HCT116 (cell line): ENCODE measurements around the gene GPHN. TPM values are rescaled to one million over a fixed set of nuclear protein-coding genes. Genes with fewer than 3 reads are reported as not detected.
A peak's percentile ranks its signal among the peaks of the same experiment; 100 is the strongest.

Experiments
- ATAC-seq: fragments of 200-7000 bp; cut with Tn5 transposase; 2 replicates; pipeline ENCODE4 v1.9.1; 2020; ENCODE audit warnings: mild to moderate bottlenecking, moderate library complexity
- BruUV-seq: library from RNA; stranded (reverse); fragments of 400-500 nt; replicated peaks from 2 replicates; lab custom pipeline; 2021; lab: Mats Ljungman, UMichigan
- CTCF ChIA-PET: fragments of 300-600 bp; sonication (Branson Sonifier 250); formaldehyde crosslinking; loops from one replicate; lab custom pipeline; 2021; ENCODE audit warnings: antibody characterized with exemption; lab: Charles Lee
- POLR2A ChIA-PET: fragments of 300-600, 350-600 bp; sonication (Branson Sonifier 250); formaldehyde crosslinking; loops from one replicate; lab custom pipeline; 2021; ENCODE audit warnings: antibody characterized with exemption; lab: Charles Lee
- RAD21 ChIA-PET, 2 experiments: fragments of 300-600 bp; sonication (Branson Sonifier 250); formaldehyde crosslinking; loops; one replicate each; lab custom pipeline; 2023; ENCODE audit warnings: low total read pairs in 2 of 2; ENCODE audit not compliant: uncharacterized antibody in 2 of 2, unreplicated experiment in 2 of 2, low non-redundant PET in 1 of 2; lab: Charles Lee
- DNase-seq: peaks from one replicate; pipeline ENCODE4 v3.0.0-alpha.2; 2010; ENCODE audit warnings: low read depth, low spot score
- H2AFZ ChIP-seq: fragments of 200-600 bp; shearing (Covaris generic), sonication (generic); 2 replicates; pipeline ENCODE4 v1.6.1; 2017; ENCODE audit warnings: low read depth, mixed run types, mixed read lengths, antibody characterized with exemption, low read length; ENCODE audit not compliant: poor library complexity, severe bottlenecking
- H3K27ac ChIP-seq: 2 replicates; pipeline ENCODE4 v1.5.1; 2012; ENCODE audit warnings: low read depth, low read length
- H3K27me3 ChIP-seq: fragments of 200-600 bp; sonication (generic); 2 replicates; pipeline ENCODE4 v1.6.1; 2016; ENCODE audit warnings: mixed run types, low read length, mixed read lengths; ENCODE audit not compliant: insufficient read depth
- H3K36me3 ChIP-seq, 2 experiments: fragments of 200-500 bp in 1 of 2; fragments of 200-600 bp in 1 of 2; sonication (Bioruptor generic) in 1 of 2; sonication (generic) in 1 of 2; 2 replicates each; pipeline versions ENCODE4 v1.5.1 to v1.6.1; 2014 to 2016; ENCODE audit warnings: low read length in 2 of 2, inconsistent platforms in 1 of 2, mixed read lengths in 1 of 2, mixed run types in 1 of 2; ENCODE audit not compliant: insufficient read depth in 2 of 2, control insufficient read depth in 1 of 2
- H3K4me1 ChIP-seq, 2 experiments: fragments of 200-600 bp in 1 of 2; sonication (generic) in 1 of 2; 2 replicates each; pipeline versions ENCODE4 v1.5.1 to v1.6.1; 2012 to 2017; ENCODE audit warnings: low read length in 2 of 2, inconsistent platforms in 1 of 2, mild to moderate bottlenecking in 1 of 2, mixed read lengths in 1 of 2, mixed run types in 1 of 2, moderate library complexity in 1 of 2; ENCODE audit not compliant: insufficient read depth in 2 of 2, control insufficient read depth in 1 of 2
- H3K4me2 ChIP-seq: fragments of 200-600 bp; sonication (generic); 2 replicates; pipeline ENCODE4 v1.6.1; 2017; ENCODE audit warnings: mixed run types, low read length, mixed read lengths
- H3K4me3 ChIP-seq, 2 experiments: fragments of 200-600 bp in 1 of 2; sonication (generic) in 1 of 2; replicated peaks in 1 of 2; 2 replicates each; pipeline ENCODE4 v1.5.1; 2011 to 2016; ENCODE audit warnings: low read length in 2 of 2, control low read depth in 1 of 2, low read depth in 1 of 2, mild to moderate bottlenecking in 1 of 2, mixed read lengths in 1 of 2, mixed run types in 1 of 2
- H3K79me2 ChIP-seq: fragments of 200-600 bp; sonication (generic); 2 replicates; pipeline ENCODE4 v1.6.1; 2017; ENCODE audit warnings: mild to moderate bottlenecking, mixed run types, low read length, moderate library complexity, mixed read lengths; ENCODE audit not compliant: insufficient read depth
- H3K9ac ChIP-seq: fragments of 200-600 bp; sonication (generic); 2 replicates; pipeline ENCODE4 v1.6.1; 2016; ENCODE audit warnings: low read length, mixed read lengths
- H3K9me2 ChIP-seq: fragments of 200-600 bp; sonication (generic), shearing (Covaris generic); 2 replicates; pipeline ENCODE4 v1.6.1; 2017; ENCODE audit warnings: mixed run types, mild to moderate bottlenecking, moderate library complexity; ENCODE audit not compliant: insufficient read depth
- H3K9me3 ChIP-seq, 2 experiments: fragments of 200-500 bp in 1 of 2; fragments of 200-600 bp in 1 of 2; sonication (Bioruptor generic) in 1 of 2; sonication (generic) in 1 of 2; 2 replicates each; pipeline ENCODE4 v1.6.1; 2014 to 2017; ENCODE audit warnings: low read length in 2 of 2, mixed read lengths in 2 of 2, inconsistent platforms in 1 of 2, low read depth in 1 of 2, mild to moderate bottlenecking in 1 of 2, mixed run types in 1 of 2, moderate library complexity in 1 of 2; ENCODE audit not compliant: control insufficient read depth in 1 of 2, insufficient read depth in 1 of 2
- H4K20me1 ChIP-seq: fragments of 200-600 bp; sonication (generic), shearing (Covaris generic); 2 replicates; pipeline ENCODE4 v1.6.1; 2017; ENCODE audit warnings: mixed run types, mild to moderate bottlenecking, moderate library complexity; ENCODE audit not compliant: insufficient read depth
- EGR1 ChIP-seq: IDR thresholded peaks from 2 replicates; pipeline ENCODE4 v1.6.1; 2012; ENCODE audit warnings: low read depth
- EZH2 ChIP-seq: fragments of 200-600 bp; sonication (generic); IDR thresholded peaks from 2 replicates; pipeline ENCODE4 v1.6.1; 2017; ENCODE audit warnings: antibody characterized with exemption, mixed run types
- JUND ChIP-seq: IDR thresholded peaks from 2 replicates; pipeline ENCODE4 v1.6.1; 2012
- POLR2A ChIP-seq: IDR thresholded peaks from 2 replicates; pipeline ENCODE4 v1.7.0; 2011; ENCODE audit warnings: borderline replicate concordance; ENCODE audit not compliant: insufficient read depth, insufficient read length; ENCODE audit errors: extremely low read depth
- POLR2AphosphoS5 ChIP-seq: IDR thresholded peaks from 2 replicates; pipeline ENCODE4 v1.6.1; 2011; ENCODE audit warnings: mild to moderate bottlenecking, low read depth, low read length, moderate library complexity
- RAD21 ChIP-seq: IDR thresholded peaks from 2 replicates; pipeline ENCODE4 v1.6.1; 2012; ENCODE audit warnings: low read depth, mild to moderate bottlenecking
- SIN3A ChIP-seq: IDR thresholded peaks from 2 replicates; pipeline ENCODE4 v1.6.1; 2012; ENCODE audit warnings: low read depth
- SP1 ChIP-seq: IDR thresholded peaks from 2 replicates; pipeline ENCODE4 v1.6.1; 2012; ENCODE audit warnings: low read depth
- SRF ChIP-seq: IDR thresholded peaks from 2 replicates; pipeline ENCODE4 v1.6.1; 2012; ENCODE audit warnings: low read depth
- TCF7L2 ChIP-seq: IDR thresholded peaks from 2 replicates; pipeline ENCODE4 v1.7.0; 2011; ENCODE audit warnings: borderline replicate concordance, inconsistent platforms; ENCODE audit not compliant: insufficient read depth, insufficient read length; ENCODE audit errors: extremely low read depth
- intact Hi-C: fragments of 100-400 bp; cut with micrococcal nuclease; formaldehyde crosslinking; loops from 2 replicates; pipeline ENCODE4 v1.10.0; 2022
- total RNA-seq: library from RNA; stranded (reverse); gene quantifications from one replicate; pipeline ENCODE4 v1.2.1, GENCODE V29; 2021; ENCODE audit not compliant: unreplicated experiment
- TF ChIP-seq, protein P1 (sequence below), 3 experiments: fragments of 200-600 bp in 1 of 3; sonication (generic) in 1 of 3; IDR thresholded peaks in 2 of 3; conservative IDR thresholded peaks in 1 of 3; 2 replicates each; pipeline ENCODE4 v1.5.1; 2012 to 2017; ENCODE audit warnings: low read depth in 2 of 3, low read length in 2 of 3, antibody characterized with exemption in 1 of 3, borderline replicate concordance in 1 of 3, control low read depth in 1 of 3, mild to moderate bottlenecking in 1 of 3, mixed read lengths in 1 of 3, mixed run types in 1 of 3, moderate library complexity in 1 of 3; ENCODE audit not compliant: insufficient read depth in 1 of 3
- TF ChIP-seq, protein P2 (sequence below): IDR thresholded peaks from 2 replicates; pipeline ENCODE4 v1.6.1; 2012

The GPHN gene
- total RNA-seq, 1 experiment from 2014 or later, result 43.8 TPM

DNA sequence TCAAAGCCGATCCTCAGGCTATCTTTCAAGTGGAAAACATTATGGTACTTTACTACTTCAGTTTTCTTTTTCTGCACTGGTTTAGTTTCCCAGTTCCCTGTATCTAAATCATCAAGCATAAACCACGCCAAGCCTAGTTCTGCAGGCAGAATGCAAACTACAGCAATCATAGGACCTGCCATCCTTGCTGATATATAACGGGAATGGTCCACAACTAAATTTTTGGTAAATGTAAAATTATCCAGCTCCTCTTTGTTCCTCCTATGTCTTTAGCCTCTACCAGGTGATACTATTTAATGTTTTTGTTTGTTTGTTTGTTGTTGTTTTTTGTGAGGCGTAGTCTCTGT is 714.0 kb downstream of the GPHN start:
- Histone ChIP-seq H3K4me1 (peaks cover 13 to 16% of the 10 kb centered on the region in 2 experiments), H3K27ac (no peak overlapping the region; the same call in 1 of the 2 replicates), H3K4me2 (peak overlapping the region; percentile 53), H3K4me3 (no peak overlapping the region), H3K9me2 (no peaks in the 10 kb centered on the region), H3K9ac (no peak overlapping the region), H3K27me3 (no peaks in the 10 kb centered on the region), H3K9me3 (no peaks in the 10 kb centered on the region), H3K79me2 (no peaks in the 10 kb centered on the region), H3K36me3 (no peaks in the 10 kb centered on the region), H4K20me1 (no peaks in the 10 kb centered on the region), H2AFZ (peak overlapping the region; percentile 80)
- intact Hi-C loops, result no loop called here
- ChIA-PET POLR2A (no interaction called here), RAD21 (no interaction called here), CTCF (no interaction called here)
- TF ChIP-seq EZH2 (no peak), JUND (no peak), SIN3A (no peak), SRF (no peak), RAD21 (no peak), POLR2AphosphoS5 (no peak), POLR2A (no peak), EGR1 (no peak), SP1 (no peak), TCF7L2 (no peak)
- TF ChIP-seq, protein P1, sequence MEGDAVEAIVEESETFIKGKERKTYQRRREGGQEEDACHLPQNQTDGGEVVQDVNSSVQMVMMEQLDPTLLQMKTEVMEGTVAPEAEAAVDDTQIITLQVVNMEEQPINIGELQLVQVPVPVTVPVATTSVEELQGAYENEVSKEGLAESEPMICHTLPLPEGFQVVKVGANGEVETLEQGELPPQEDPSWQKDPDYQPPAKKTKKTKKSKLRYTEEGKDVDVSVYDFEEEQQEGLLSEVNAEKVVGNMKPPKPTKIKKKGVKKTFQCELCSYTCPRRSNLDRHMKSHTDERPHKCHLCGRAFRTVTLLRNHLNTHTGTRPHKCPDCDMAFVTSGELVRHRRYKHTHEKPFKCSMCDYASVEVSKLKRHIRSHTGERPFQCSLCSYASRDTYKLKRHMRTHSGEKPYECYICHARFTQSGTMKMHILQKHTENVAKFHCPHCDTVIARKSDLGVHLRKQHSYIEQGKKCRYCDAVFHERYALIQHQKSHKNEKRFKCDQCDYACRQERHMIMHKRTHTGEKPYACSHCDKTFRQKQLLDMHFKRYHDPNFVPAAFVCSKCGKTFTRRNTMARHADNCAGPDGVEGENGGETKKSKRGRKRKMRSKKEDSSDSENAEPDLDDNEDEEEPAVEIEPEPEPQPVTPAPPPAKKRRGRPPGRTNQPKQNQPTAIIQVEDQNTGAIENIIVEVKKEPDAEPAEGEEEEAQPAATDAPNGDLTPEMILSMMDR (IDR thresholded peaks at IDR 0.05 in 2 of 3, conservative IDR thresholded peaks at IDR 0.05 in 1 of 3; ENCODE audit: borderline replicate concordance in 1 of 3, insufficient read depth in 1 of 3, low read depth in 2 of 3, low read length in 2 of 3), result no peak
- TF ChIP-seq, protein P2, sequence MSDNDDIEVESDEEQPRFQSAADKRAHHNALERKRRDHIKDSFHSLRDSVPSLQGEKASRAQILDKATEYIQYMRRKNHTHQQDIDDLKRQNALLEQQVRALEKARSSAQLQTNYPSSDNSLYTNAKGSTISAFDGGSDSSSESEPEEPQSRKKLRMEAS, result no peak
- BruUV-seq, result no TSS peak
- ATAC-seq, result peak; percentile 51
- no peak for DNase-seq
